ENCODE results near the gene GNB1L. TPM values are rescaled to one million over a fixed set of nuclear protein-coding genes. Genes with fewer than 3 reads are reported as not detected.
A peak's percentile ranks its signal among the peaks of the same experiment; 100 is the strongest.

Gene GNB1L
- total RNA-seq, 2 donors from 2014 or later, result 2.6 to 4.7 TPM

- TF ChIP-seq CTCF (IDR thresholded peaks at IDR 0.05), result no peak
- no peak overlapping the region for H3K4me3 ChIP-seq
- peak overlapping the region; percentile 63 to 81 for H3K27ac ChIP-seq
- peaks cover 0 to 25% of the 10 kb centered on the region in 2 donors for H3K4me1 ChIP-seq
- no peaks in the 10 kb centered on the region for H3K9me3 ChIP-seq
- H3K36me3 ChIP-seq, result no peaks in the 10 kb centered on the region
- peak; percentile 66 for DNase-seq (ENCODE audit: low spot score)
- no peaks in the 10 kb centered on the region for H3K27me3 ChIP-seq
These were observed 109.2 kb downstream of the GNB1L start for GRCh38 chr22:19745155-19746101.

DNA sequence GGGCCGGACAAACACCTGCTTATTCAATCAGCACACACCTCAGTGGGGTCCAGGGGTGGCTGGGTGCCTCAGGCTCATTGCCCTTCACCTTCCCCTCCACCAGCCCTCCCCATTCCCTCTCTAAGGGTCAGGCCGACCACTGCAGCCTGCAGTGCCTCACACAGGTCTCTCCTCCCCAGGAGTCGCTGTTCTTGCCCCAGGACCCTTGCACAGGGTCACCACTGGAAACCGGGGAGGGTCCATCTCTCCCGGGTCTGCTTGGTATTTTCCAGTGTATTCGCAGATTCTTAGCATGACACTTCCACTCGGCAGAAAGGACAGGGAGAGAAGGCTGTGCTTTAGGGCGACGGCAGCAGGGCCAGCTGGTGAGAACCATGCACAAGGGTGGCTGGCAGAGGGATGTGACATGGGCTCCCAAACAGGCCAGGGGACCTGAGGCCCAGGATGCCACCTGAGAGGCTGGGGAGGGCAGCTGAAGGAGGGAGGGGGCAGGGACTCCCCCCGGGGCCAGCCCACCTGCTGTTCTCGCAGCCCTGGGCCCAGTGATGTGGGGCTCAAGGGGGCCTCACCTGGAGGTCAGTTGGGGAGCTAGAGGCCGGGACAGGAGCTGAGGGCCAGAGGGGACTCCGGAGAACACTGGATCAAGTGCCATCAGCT lies 110.2 kb downstream of the GNB1L start:
- TF ChIP-seq CTCF (IDR thresholded peaks at IDR 0.05), result no peak
- DNase-seq (ENCODE audit: low spot score), result no peak
- H3K36me3 ChIP-seq, result no peaks in the 10 kb centered on the region
- H3K4me3 ChIP-seq, result no peak overlapping the region
- peak overlapping the region; percentile 37 to 81 for H3K27ac ChIP-seq
- peaks cover 0 to 25% of the 10 kb centered on the region in 2 donors for H3K4me1 ChIP-seq
- H3K27me3 ChIP-seq, result no peaks in the 10 kb centered on the region
- no peaks in the 10 kb centered on the region for H3K9me3 ChIP-seq

DNA sequence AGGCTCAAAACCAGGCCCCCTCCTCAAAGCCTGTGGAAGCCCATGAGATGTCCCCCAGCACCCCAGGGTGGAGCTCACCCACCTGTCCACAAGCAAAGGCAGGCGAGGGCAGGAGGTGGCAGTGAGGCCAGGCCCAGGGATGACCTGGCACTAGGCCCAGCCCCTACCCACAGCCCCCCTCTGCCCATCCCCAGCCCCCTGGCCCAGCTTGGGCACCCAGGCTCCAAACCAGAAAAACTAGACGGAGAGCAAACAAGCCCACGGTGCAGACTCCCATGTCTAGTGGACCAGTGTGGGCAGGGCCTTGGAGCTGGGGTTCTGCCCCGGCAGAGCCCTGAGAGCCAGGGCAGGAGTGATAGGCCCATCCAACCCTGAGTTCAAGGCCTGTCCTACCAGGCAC lies 111.0 kb downstream of the GNB1L start:
- Histone ChIP-seq H3K27ac (no peak overlapping the region), H3K4me1 (peaks cover 0 to 25% of the 10 kb centered on the region in 2 donors), H3K36me3 (no peaks in the 10 kb centered on the region), H3K4me3 (no peak overlapping the region), H3K9me3 (no peaks in the 10 kb centered on the region), H3K27me3 (no peaks in the 10 kb centered on the region)
- no peak for DNase-seq (ENCODE audit: low spot score)
- TF ChIP-seq CTCF (IDR thresholded peaks at IDR 0.05), result no peak

- no peak overlapping the region for H3K27ac ChIP-seq
- no peaks in the 10 kb centered on the region for H3K27me3 ChIP-seq
- no peak for DNase-seq (ENCODE audit: low spot score)
- H3K9me3 ChIP-seq, result no peaks in the 10 kb centered on the region
- H3K36me3 ChIP-seq, result no peaks in the 10 kb centered on the region
- H3K4me3 ChIP-seq, result no peak overlapping the region
- no peak for TF ChIP-seq CTCF (IDR thresholded peaks at IDR 0.05)
- peaks cover 0 to 25% of the 10 kb centered on the region in 2 donors for H3K4me1 ChIP-seq
These were observed 111.6 kb downstream of the GNB1L start for GRCh38 chr22:19743081-19743480.

DNA sequence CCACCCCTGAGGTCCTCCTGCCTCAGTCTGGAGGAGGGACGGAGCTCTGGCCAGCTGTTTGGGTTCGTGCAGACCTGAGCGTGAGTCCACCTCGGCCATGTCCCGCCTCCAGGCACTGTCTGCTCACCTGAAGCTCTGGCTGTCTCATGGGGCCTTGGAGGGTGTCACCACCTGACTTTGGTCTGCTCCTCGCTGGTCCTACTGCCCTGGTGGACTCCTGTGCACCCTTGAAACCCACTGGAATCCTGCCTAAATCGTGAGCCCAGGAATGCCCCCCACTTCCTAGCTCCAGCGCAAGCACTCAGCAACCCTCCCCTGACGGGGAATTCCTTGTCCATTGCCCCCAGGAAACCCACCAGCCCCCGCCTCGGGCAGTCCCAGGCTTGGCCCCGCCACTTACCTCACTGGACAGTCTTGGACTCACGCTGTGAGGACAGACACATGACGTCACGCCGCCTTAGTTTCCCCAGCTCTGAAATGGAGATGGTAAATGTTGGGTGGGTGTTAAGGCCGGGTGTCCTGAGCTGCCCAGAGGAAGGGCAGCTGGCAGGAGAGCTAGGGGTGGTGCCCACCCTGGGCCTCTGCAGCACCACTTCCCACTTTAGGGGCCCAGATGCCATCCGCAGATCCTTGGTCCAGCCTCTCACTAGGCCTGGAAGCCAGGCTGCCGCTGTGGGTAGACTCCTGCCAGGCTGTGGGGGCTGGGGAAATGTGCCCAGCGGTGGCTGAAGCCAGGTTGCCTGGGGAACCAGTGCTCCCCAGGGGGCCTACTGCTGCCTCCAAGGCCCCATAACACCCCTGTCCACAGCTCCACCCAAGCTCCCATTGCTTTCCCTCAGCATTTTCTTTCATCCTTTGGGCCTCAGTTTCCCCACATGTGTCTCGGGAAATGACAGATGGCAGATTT lies 112.3 kb downstream of the GNB1L start:
- no peak overlapping the region for H3K4me3 ChIP-seq
- no peak for TF ChIP-seq CTCF (IDR thresholded peaks at IDR 0.05)
- DNase-seq (ENCODE audit: low spot score), result no peak

More for the DNA sequence above, 112.3 kb downstream of the GNB1L start:
- Histone ChIP-seq H3K9me3 (no peaks in the 10 kb centered on the region), H3K4me1 (peaks cover 0 to 25% of the 10 kb centered on the region in 2 donors), H3K27ac (no peak overlapping the region), H3K27me3 (no peaks in the 10 kb centered on the region), H3K36me3 (no peaks in the 10 kb centered on the region)

Measured in right atrium auricular region (tissue), 2 donors.